ENCODE results near the gene ERMN.

ERMN gene

DNA sequence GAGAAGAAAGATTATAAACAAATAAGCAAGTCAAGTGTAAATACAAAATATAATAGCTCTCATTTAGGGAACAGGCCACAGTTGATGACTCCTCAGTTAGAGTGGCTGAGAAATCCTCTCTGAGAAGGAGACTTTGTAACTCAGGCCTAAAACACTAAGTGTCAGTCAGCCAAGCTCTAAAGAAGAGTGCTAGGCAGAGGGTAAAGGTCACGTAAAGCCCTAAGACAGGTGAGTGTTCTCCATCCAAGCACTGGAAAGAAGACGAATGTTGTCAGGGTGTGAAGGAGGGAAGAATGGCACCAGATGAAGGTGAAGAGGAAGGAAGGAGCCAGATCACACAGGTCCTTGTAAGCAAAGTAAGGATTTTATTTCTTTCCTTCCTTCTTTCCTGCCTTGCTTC, 24.3 kb downstream of the ERMN start:
- TF ChIP-seq TAF1 (IDR thresholded peaks at IDR 0.05; ENCODE audit: borderline replicate concordance, insufficient read depth, low read length), result no peak
- no peak for TF ChIP-seq POLR2AphosphoS5 (IDR thresholded peaks at IDR 0.05; ENCODE audit: low read depth, low read length)
- TF ChIP-seq FOXP2 (optimal IDR thresholded peaks at IDR 0.05; ENCODE audit: borderline replicate concordance, extremely low read depth, extremely low read length, insufficient read depth), result no peak
- TF ChIP-seq SIN3A (IDR thresholded peaks at IDR 0.05; ENCODE audit: borderline replicate concordance, insufficient read depth, low read length), result no peak

DNA sequence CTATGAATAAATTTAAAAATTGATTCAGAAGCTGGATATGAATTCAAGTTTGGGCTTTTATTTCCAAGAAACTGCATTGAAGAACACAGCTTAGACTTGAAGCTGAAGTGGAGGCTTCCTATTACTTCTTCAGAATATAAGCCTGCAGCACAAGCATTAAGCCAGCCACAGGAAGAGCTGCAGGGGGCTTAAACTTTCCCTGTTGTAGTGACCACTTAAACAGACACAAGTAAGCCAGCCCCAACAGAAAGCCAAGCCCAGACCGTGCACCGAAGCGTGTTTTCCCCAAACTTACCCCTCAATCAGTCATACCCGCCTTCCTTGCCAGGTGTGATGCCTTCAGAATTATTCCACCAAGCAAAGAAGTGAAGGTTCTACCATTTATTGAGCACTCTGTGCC, 28.7 kb downstream of the ERMN start:
- no peak for TF ChIP-seq SIN3A (IDR thresholded peaks at IDR 0.05; ENCODE audit: borderline replicate concordance, insufficient read depth, low read length)
- TF ChIP-seq, protein P1, sequence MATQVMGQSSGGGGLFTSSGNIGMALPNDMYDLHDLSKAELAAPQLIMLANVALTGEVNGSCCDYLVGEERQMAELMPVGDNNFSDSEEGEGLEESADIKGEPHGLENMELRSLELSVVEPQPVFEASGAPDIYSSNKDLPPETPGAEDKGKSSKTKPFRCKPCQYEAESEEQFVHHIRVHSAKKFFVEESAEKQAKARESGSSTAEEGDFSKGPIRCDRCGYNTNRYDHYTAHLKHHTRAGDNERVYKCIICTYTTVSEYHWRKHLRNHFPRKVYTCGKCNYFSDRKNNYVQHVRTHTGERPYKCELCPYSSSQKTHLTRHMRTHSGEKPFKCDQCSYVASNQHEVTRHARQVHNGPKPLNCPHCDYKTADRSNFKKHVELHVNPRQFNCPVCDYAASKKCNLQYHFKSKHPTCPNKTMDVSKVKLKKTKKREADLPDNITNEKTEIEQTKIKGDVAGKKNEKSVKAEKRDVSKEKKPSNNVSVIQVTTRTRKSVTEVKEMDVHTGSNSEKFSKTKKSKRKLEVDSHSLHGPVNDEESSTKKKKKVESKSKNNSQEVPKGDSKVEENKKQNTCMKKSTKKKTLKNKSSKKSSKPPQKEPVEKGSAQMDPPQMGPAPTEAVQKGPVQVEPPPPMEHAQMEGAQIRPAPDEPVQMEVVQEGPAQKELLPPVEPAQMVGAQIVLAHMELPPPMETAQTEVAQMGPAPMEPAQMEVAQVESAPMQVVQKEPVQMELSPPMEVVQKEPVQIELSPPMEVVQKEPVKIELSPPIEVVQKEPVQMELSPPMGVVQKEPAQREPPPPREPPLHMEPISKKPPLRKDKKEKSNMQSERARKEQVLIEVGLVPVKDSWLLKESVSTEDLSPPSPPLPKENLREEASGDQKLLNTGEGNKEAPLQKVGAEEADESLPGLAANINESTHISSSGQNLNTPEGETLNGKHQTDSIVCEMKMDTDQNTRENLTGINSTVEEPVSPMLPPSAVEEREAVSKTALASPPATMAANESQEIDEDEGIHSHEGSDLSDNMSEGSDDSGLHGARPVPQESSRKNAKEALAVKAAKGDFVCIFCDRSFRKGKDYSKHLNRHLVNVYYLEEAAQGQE (IDR thresholded peaks at IDR 0.05; ENCODE audit: insufficient read depth in 1 of 2, low read depth in 2 of 2, low read length in 2 of 2), result no peak
- no peak for TF ChIP-seq TAF1 (IDR thresholded peaks at IDR 0.05; ENCODE audit: borderline replicate concordance, insufficient read depth, low read length)
- no peak for TF ChIP-seq POLR2AphosphoS5 (IDR thresholded peaks at IDR 0.05; ENCODE audit: low read depth, low read length)
- TF ChIP-seq FOXP2 (optimal IDR thresholded peaks at IDR 0.05; ENCODE audit: borderline replicate concordance, extremely low read depth, extremely low read length, insufficient read depth), result no peak

DNA sequence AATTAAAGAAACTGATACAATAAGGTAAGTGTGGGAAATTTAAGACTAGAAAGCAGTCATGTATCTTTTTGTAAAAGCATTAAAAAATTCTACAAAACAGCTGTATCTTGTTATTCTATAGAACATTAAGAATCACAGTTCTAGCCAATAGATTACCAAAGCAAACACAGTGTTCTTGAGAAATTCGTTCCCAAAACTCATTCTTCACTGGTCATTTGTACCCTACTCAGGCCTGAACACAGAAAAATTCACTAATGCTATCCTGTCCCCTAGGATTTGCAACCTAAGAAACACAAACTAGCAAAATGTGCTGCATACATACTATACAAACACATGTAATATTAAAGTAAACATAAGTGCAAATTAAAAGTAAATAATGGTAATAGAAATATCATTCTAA, 29.1 kb downstream of the ERMN start:
- TF ChIP-seq SIN3A (IDR thresholded peaks at IDR 0.05; ENCODE audit: borderline replicate concordance, insufficient read depth, low read length), result no peak
- no peak for TF ChIP-seq TAF1 (IDR thresholded peaks at IDR 0.05; ENCODE audit: borderline replicate concordance, insufficient read depth, low read length)
- TF ChIP-seq, protein P1 (IDR thresholded peaks at IDR 0.05; ENCODE audit: insufficient read depth in 1 of 2, low read depth in 2 of 2, low read length in 2 of 2), result no peak
- no peak for TF ChIP-seq FOXP2 (optimal IDR thresholded peaks at IDR 0.05; ENCODE audit: borderline replicate concordance, extremely low read depth, extremely low read length, insufficient read depth)

DNA sequence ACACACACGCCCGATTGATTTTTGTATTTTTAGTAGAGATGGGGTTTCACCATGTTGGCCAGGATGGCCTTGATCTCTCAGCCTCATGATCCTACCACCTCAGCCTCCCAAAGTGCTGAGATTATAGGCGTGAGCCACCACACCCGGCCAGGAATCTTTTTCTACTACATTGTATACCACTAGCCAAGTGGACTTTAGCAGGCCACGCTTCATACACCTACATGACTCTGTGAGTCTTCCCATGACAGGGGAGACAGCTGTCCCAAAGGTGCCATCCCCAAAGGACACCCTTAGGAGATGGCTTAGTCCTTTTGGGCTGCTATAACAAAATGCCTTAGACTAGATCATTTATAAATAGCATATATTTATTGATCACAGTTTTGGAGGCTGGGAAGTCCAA, 32.8 kb downstream of the ERMN start:
- TF ChIP-seq FOXP2 (optimal IDR thresholded peaks at IDR 0.05; ENCODE audit: borderline replicate concordance, extremely low read depth, extremely low read length, insufficient read depth), result no peak
- no peak for TF ChIP-seq TAF1 (IDR thresholded peaks at IDR 0.05; ENCODE audit: borderline replicate concordance, insufficient read depth, low read length)
- no peak for TF ChIP-seq POLR2AphosphoS5 (IDR thresholded peaks at IDR 0.05; ENCODE audit: low read depth, low read length)

DNA sequence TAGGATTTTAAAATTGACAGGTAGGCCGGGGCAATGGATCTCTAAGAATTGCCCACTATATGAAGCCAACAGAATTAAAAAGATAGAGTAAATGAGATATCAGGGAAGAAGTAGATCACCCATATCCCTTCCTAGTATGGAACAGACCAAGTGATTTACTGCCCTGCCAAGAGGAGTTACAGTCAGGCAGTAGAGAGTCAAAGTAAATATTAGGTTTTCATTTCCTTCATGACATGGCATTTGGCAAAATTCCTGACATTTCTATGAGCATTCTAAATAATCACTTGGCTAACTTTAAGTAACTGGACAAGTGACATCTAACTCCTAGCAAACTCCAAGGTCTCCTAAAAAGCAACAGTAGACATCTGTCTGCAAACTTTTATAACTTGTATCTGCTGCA, 34.6 kb downstream of the ERMN start:
- TF ChIP-seq SIN3A (IDR thresholded peaks at IDR 0.05; ENCODE audit: borderline replicate concordance, insufficient read depth, low read length) (no peak), FOXP2 (optimal IDR thresholded peaks at IDR 0.05; ENCODE audit: borderline replicate concordance, extremely low read depth, extremely low read length, insufficient read depth) (no peak), POLR2AphosphoS5 (IDR thresholded peaks at IDR 0.05; ENCODE audit: low read depth, low read length) (no peak), TAF1 (IDR thresholded peaks at IDR 0.05; ENCODE audit: borderline replicate concordance, insufficient read depth, low read length) (no peak)
- TF ChIP-seq, protein P1 (IDR thresholded peaks at IDR 0.05; ENCODE audit: insufficient read depth in 1 of 2, low read depth in 2 of 2, low read length in 2 of 2), result no peak

DNA sequence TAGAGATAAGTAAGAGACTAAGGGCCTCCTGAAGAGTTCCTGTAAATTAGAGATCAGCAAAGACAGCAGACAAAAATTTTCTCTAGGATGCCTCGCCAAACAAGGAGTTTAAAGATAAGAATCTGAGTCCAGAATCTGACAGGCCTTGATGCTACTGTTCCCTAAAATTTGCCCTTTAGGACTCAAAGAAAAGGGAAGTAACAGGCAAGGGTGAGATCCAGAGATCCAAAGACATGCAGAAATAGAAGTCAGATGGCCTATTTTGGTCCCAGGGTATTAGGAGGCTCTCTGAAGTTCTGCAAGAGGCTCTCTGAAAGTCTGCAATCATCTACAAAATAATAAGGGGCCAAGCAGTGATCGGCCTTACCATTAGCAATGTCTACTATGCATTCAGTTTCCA, 35.1 kb downstream of the ERMN start:
- TF ChIP-seq FOXP2 (optimal IDR thresholded peaks at IDR 0.05; ENCODE audit: borderline replicate concordance, extremely low read depth, extremely low read length, insufficient read depth) (no peak), POLR2AphosphoS5 (IDR thresholded peaks at IDR 0.05; ENCODE audit: low read depth, low read length) (no peak), TAF1 (IDR thresholded peaks at IDR 0.05; ENCODE audit: borderline replicate concordance, insufficient read depth, low read length) (no peak), SIN3A (IDR thresholded peaks at IDR 0.05; ENCODE audit: borderline replicate concordance, insufficient read depth, low read length) (no peak)
- TF ChIP-seq, protein P1 (IDR thresholded peaks at IDR 0.05; ENCODE audit: insufficient read depth in 1 of 2, low read depth in 2 of 2, low read length in 2 of 2), result no peak
